DOHH2 (cell line): ENCODE data around the gene VEGFD.

Experiments used
- H3F3A ChIP-seq: fragments of 200-600 bp; sonication (generic), shearing (Covaris generic); 2 replicates; pipeline ENCODE4 v1.6.0; 2016; ENCODE audit warnings: antibody characterized with exemption, mild to moderate bottlenecking; ENCODE audit not compliant: control insufficient read depth, insufficient read depth
- H3K27ac ChIP-seq: fragments of 200-600 bp; sonication (generic); 2 replicates; pipeline ENCODE4 v1.5.1; 2014; ENCODE audit warnings: low read depth, mild to moderate bottlenecking, low read length, moderate library complexity
- H3K27me3 ChIP-seq: fragments of 200-600 bp; sonication (generic); 2 replicates; pipeline ENCODE4 v1.6.1; 2014; ENCODE audit warnings: mild to moderate bottlenecking, low read length, mixed read lengths; ENCODE audit not compliant: control insufficient read depth
- H3K36me3 ChIP-seq: fragments of 200-600 bp; sonication (generic); 2 replicates; pipeline ENCODE4 v1.6.1; 2014; ENCODE audit warnings: mild to moderate bottlenecking, low read length, moderate library complexity, mixed read lengths; ENCODE audit not compliant: control insufficient read depth
- H3K4me1 ChIP-seq: fragments of 200-600 bp; sonication (generic); 2 replicates; pipeline ENCODE4 v1.6.1; 2014; ENCODE audit warnings: mild to moderate bottlenecking, low read length, mixed read lengths; ENCODE audit not compliant: control insufficient read depth
- H3K4me2 ChIP-seq: fragments of 200-600 bp; sonication (generic); 2 replicates; pipeline ENCODE4 v1.6.0; 2014; ENCODE audit warnings: mild to moderate bottlenecking, low read length, moderate library complexity
- H3K4me3 ChIP-seq: fragments of 200-600 bp; sonication (generic); 2 replicates; pipeline ENCODE4 v1.5.1; 2014; ENCODE audit warnings: mild to moderate bottlenecking, low read length, mixed read lengths
- H3K79me2 ChIP-seq: fragments of 200-600 bp; sonication (generic); 2 replicates; pipeline ENCODE4 v1.6.1; 2014; ENCODE audit warnings: mild to moderate bottlenecking, low read length, mixed read lengths; ENCODE audit not compliant: control insufficient read depth
- H3K9me2 ChIP-seq: fragments of 200-600 bp; sonication (generic); replicated peaks from 2 replicates; pipeline ENCODE4 v1.6.1; 2014; ENCODE audit warnings: mild to moderate bottlenecking, low read length, mixed read lengths; ENCODE audit not compliant: control insufficient read depth
- H3K9me3 ChIP-seq: fragments of 200-600 bp; sonication (generic); 2 replicates; pipeline ENCODE4 v1.6.1; 2014; ENCODE audit warnings: antibody characterized with exemption, low read length, mixed read lengths; ENCODE audit not compliant: control insufficient read depth, insufficient read depth
- H4K20me1 ChIP-seq: fragments of 200-600 bp; sonication (generic); 2 replicates; pipeline ENCODE4 v1.6.0; 2014; ENCODE audit warnings: low read depth, mild to moderate bottlenecking, antibody characterized with exemption, low read length, moderate library complexity; ENCODE audit not compliant: control insufficient read depth, insufficient read depth
- EZH2phosphoT487 ChIP-seq: fragments of 200-600 bp; sonication (generic); IDR thresholded peaks from 2 replicates; pipeline ENCODE4 v1.6.1; 2017; ENCODE audit warnings: borderline replicate concordance, mild to moderate bottlenecking, antibody characterized with exemption, low read length, moderate library complexity, mixed read lengths
- TF ChIP-seq, protein P1 (sequence below): fragments of 200-600 bp; sonication (generic); IDR thresholded peaks from one replicate; pipeline ENCODE4 v1.5.1; 2014; ENCODE audit warnings: antibody characterized with exemption, mild to moderate bottlenecking, low read depth, low read length; ENCODE audit not compliant: poor library complexity, severe bottlenecking

Gene VEGFD

GRCh38 chrX:15416133-15416993 is 32.1 kb upstream of the VEGFD start:
- Histone ChIP-seq H3K4me1 (no peaks in the 10 kb centered on the region), H4K20me1 (no peaks in the 10 kb centered on the region), H3K79me2 (no peaks in the 10 kb centered on the region), H3F3A (no peaks in the 10 kb centered on the region), H3K27me3 (no peaks in the 10 kb centered on the region), H3K9me3 (no peaks in the 10 kb centered on the region), H3K27ac (no peak overlapping the region), H3K9me2 (no peaks in the 10 kb centered on the region), H3K4me3 (no peak overlapping the region), H3K36me3 (no peaks in the 10 kb centered on the region), H3K4me2 (no peak overlapping the region)
- TF ChIP-seq, protein P1, sequence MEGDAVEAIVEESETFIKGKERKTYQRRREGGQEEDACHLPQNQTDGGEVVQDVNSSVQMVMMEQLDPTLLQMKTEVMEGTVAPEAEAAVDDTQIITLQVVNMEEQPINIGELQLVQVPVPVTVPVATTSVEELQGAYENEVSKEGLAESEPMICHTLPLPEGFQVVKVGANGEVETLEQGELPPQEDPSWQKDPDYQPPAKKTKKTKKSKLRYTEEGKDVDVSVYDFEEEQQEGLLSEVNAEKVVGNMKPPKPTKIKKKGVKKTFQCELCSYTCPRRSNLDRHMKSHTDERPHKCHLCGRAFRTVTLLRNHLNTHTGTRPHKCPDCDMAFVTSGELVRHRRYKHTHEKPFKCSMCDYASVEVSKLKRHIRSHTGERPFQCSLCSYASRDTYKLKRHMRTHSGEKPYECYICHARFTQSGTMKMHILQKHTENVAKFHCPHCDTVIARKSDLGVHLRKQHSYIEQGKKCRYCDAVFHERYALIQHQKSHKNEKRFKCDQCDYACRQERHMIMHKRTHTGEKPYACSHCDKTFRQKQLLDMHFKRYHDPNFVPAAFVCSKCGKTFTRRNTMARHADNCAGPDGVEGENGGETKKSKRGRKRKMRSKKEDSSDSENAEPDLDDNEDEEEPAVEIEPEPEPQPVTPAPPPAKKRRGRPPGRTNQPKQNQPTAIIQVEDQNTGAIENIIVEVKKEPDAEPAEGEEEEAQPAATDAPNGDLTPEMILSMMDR = no peak
- TF ChIP-seq EZH2phosphoT487 = no peak

DNA sequence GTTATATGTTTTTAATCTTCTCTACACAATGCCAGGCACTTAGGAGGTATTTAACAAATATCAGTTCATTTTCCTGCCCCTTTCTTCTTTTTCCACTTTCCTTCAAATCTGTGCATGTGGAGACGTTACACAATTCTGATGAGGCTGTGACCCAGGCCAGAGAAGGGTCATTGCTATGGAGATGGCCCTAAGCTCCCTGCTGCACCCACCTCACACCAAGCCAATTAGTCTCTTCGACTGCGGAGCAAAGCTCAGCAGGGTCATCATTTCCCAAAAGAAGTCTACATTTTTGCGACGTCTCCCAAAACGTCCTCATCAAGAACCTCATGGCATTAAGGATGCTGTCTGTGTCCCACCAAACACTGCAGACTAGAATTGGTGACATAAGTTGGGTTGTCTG is 28.9 kb upstream of the VEGFD start:
- Histone ChIP-seq H3K4me3 (no peak overlapping the region), H3K4me2 (no peak overlapping the region), H3K9me2 (no peaks in the 10 kb centered on the region), H3K27me3 (no peaks in the 10 kb centered on the region), H3K9me3 (no peaks in the 10 kb centered on the region), H3F3A (no peaks in the 10 kb centered on the region), H3K79me2 (no peaks in the 10 kb centered on the region), H3K36me3 (no peaks in the 10 kb centered on the region), H3K27ac (no peak overlapping the region), H4K20me1 (no peaks in the 10 kb centered on the region), H3K4me1 (no peaks in the 10 kb centered on the region; the same call in 1 of the 2 replicates)
- TF ChIP-seq EZH2phosphoT487 = no peak
- TF ChIP-seq, protein P1 = no peak

DNA sequence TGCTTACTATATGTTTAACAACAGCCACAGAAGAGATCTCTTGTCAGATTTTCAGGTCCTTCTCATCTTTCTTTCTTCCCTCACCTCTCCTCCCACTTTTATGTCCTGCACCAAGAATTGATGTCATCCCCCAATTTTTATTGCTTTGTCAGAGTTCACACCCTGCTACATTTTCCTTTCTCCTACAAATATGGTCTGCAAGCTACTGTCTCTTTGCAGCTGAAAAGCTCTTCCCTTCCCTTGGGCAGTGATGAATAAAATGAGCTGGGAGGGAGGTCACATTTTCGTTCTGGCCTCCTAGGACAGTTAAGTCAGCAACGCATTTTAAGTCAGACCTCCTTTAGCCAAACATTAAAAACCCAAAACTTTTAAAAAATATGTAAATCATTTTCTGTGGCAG is 26.7 kb upstream of the VEGFD start:
- Histone ChIP-seq H3K9me3 (no peaks in the 10 kb centered on the region), H3K9me2 (no peaks in the 10 kb centered on the region), H3F3A (no peaks in the 10 kb centered on the region), H3K27me3 (no peaks in the 10 kb centered on the region), H3K27ac (no peak overlapping the region), H4K20me1 (no peaks in the 10 kb centered on the region), H3K36me3 (no peaks in the 10 kb centered on the region), H3K4me2 (no peak overlapping the region), H3K79me2 (no peaks in the 10 kb centered on the region), H3K4me3 (no peak overlapping the region), H3K4me1 (no peaks in the 10 kb centered on the region; the same call in 1 of the 2 replicates)
- TF ChIP-seq, protein P1 = no peak
- TF ChIP-seq EZH2phosphoT487 = no peak
